Inflammatory macrophage treated with lipopolysaccharide for 4 hours (primary cell): ENCODE results near the gene USE1.
"Not testable (repeated sequence)": the region's sequence is repeated elsewhere in the genome, so short reads cannot be mapped to it uniquely, and the experiment has no call there.

ENCODE experiments used
- DNase-seq: peaks from one replicate; pipeline ENCODE4 v3.0.0-alpha.2; 2020

Gene USE1

DNA sequence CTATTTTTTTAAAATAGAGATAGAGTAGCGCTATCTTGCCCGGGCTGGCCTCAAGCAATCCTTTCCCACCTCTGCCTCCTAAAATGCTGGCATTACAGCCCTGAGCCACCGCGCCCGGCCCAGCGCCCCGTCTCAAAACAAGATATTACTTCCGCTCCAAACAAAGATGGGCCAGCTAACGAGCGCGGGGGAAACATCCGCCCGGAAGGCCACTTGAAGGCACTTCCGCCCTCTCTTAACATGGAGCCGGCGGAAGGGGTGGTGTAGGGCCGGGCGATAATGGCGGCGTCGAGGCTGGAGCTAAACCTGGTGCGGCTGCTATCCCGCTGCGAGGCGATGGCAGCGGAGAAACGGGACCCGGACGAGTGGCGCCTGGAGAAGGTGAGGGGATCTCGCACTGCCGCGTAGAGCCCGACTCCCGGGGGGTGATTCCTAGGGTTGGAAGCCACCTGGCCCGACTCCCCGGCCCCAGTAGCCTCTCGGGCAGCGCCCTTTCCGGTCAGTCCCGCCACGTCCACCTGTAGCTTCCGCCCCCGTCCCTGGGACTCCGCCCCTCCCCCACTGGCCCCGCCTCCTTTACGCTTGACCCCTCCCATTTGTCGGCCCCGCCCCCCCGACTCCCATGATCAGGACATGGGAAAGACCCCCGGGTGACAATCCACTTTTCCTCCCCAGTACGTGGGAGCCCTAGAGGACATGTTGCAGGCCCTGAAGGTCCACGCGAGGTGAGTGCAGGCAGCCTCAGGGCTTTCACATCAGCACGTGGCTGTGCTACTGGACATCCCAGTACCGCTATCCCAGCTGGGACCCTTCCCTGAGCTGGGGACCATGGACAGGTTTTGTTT lies at the start of gene USE1:
USE1 (plus strand) TSS at position 231 of the 845 bp plus-strand sequence; CDS start at position 280, 49 bp downstream.
- peak; percentile 92 for DNase-seq

GRCh38 chr19:17165715-17166114 lies 49.4 kb upstream of the USE1 start:
- DNase-seq: no peak

- DNase-seq: peak; percentile 75
These were observed 44.4 kb upstream of the USE1 start for GRCh38 chr19:17170538-17171297.

- DNase-seq: no peak
These were observed 43.3 kb upstream of the USE1 start for GRCh38 chr19:17171874-17172273.

DNA sequence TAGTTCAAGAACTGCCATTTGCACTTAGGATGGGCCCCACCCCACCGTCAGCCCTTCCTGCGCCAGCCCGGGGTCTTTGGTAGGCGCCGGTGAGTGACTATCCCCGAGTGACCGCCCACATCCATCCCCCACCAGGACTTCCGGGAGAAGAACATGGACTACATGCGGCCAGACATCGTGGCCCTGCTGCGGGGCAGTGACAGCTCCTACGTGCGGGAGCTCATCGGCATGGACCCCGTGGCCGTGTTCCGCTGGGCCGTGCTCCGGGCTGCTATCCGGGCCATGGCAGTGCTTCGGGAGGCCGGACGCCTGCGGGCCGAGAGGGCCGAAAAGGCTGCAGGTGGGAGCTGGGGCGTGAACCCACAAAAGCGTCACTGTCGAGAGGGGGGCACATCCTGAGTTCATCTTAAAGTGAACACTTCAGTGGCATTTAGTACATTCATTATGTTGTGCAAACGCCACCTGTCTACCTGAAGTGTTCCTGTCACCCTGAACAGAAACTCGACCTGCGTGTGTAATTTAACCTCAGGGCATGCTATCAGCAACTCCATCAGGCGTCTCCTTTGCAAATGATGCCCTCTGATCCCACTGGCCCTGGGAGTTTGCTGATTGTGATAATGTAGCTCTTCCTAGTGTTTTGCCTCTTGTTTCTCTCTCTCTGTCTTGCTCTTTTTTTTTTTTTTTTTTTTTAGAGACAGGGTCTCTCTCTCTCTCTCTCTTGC lies 42.4 kb upstream of the USE1 start:
- no peak for DNase-seq

- no peak for DNase-seq
These were observed 36.9 kb upstream of the USE1 start for GRCh38 chr19:17178291-17178690.

- no peak for DNase-seq
These were observed 34.0 kb upstream of the USE1 start for GRCh38 chr19:17180997-17181702.

DNA sequence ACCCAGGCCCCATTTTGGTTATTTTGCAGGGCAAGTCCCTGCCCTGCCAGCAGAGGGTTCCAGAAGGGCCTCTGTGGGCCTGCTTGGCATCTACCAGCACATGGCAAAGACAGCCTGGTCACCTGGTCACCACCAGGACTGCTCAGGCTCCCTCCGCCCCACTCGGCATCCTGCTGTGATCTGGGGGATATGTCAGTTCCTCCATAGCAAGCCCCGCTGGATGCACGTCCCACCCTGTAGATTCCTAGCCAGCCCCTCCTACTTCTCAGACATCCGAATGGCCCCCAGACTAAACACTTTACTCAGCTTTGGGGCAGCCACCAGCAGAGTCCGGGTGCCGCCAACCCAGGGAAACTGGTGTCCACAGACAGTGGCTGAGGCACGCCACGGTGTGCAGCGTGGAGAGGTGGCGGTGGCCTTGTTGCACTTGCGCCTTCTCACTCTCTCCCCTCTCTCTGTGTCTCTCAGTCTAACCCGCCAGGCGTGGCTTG lies 31.8 kb upstream of the USE1 start:
- DNase-seq: peak; percentile 8

GRCh38 chr19:17183858-17184321 lies 31.3 kb upstream of the USE1 start:
- DNase-seq: peak; percentile 68

- DNase-seq: peak; percentile 77
These were observed 30.8 kb upstream of the USE1 start for GRCh38 chr19:17184371-17184841.

DNA sequence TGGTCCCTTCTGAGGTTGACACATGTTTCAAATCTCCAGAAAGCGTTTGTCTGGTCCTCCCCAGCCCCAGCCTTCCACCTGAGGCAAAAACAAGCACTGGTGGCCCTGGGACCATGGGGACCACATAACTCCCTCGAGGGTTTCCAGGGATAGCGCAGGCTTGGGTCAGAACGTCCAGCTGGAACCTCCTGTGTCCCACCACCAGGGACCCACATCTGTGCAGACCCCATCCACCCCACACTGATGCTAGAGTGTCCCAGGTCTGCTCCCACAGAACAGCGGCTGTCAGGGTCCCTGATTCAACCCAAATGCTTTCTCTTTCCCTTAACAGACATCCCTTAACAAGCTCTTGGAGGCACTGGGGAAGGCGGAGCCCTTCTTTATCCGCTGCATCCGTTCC lies 29.6 kb upstream of the USE1 start:
- no peak for DNase-seq

GRCh38 chr19:17191736-17192135 lies 23.4 kb upstream of the USE1 start:
- DNase-seq: not testable (repeated sequence)

GRCh38 chr19:17192751-17193150 lies 22.4 kb upstream of the USE1 start:
- no peak for DNase-seq

DNA sequence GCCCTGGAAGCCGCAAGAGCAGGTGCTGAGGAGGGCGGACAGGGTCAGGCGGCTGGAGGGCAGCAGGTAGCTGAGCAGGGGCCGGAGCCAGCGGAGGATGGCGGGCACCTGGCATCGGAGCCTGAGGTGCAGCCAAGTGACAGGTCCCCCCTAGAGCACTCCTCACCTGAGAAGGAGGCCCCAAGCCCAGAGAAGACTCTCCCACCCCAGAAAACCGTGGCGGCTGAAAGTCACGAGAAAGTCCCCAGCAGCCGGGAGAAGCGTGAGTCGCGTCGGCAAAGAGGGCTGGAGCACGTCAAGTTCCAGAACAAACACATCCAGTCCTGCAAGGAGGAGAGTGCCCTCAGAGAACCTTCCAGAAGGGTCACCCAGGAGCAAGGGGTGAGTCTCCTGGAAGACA lies 20.5 kb upstream of the USE1 start:
- no peak for DNase-seq

DNA sequence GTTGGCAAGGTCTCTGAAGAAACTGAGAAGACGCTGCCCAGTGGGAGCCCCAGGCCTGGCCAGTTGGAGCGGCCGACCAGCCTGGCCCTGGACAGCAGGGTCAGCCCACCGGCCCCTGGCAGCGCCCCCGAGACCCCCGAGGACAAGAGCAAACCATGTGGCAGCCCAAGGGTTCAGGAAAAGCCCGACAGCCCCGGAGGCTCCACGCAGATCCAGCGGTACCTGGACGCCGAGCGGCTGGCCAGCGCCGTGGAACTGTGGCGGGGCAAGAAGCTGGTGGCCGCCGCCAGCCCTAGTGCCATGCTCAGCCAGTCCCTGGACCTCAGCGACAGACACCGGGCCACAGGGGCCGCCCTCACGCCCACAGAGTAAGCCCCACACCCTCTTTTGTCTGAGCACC lies 20.1 kb upstream of the USE1 start:
- no peak for DNase-seq

- no peak for DNase-seq
These were observed 18.5 kb upstream of the USE1 start for GRCh38 chr19:17196610-17197009.

DNA sequence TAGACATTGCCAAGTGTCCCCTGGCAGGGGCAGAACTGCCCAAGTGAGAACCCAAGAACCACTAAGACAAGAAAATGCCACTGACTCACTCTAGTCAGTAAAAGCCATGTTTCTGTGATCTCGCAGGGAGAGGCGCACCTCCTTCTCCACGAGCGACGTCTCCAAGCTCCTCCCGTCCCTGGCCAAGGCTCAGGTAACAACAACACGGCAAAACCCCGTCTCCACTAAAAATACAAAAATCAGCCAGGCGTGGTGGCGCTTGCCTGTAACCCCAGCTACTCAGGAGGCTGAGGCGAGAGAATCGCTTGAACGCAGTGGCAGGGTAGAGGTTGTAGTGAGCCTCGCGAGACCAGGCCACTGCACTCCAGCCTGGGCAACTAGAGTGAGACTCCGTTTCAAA lies 17.5 kb upstream of the USE1 start:
- no peak for DNase-seq

- no peak for DNase-seq
These were observed 14.6 kb upstream of the USE1 start for GRCh38 chr19:17200408-17201079.

- DNase-seq: no peak
These were observed 12.9 kb upstream of the USE1 start for GRCh38 chr19:17202249-17202648.

DNA sequence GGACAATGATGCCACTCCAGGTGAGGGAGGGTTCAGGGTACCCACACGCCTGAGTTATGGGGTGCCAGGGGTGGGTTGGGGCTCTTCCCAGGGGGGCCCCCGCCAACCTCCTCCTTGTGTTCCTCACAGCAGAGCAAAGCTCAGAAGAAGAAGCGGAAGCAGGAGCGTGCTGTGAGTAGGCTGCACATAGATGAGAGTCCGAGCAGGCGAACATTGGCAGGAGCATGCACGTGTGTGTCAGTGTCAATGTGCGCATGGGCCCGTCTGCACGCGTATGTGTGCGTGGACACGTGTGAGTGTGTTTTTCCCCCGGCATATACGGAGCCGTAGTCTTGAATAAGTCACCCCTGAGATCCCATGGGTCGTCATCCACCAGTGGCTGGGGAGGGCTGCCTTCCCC lies 12.4 kb upstream of the USE1 start:
- no peak for DNase-seq

DNA sequence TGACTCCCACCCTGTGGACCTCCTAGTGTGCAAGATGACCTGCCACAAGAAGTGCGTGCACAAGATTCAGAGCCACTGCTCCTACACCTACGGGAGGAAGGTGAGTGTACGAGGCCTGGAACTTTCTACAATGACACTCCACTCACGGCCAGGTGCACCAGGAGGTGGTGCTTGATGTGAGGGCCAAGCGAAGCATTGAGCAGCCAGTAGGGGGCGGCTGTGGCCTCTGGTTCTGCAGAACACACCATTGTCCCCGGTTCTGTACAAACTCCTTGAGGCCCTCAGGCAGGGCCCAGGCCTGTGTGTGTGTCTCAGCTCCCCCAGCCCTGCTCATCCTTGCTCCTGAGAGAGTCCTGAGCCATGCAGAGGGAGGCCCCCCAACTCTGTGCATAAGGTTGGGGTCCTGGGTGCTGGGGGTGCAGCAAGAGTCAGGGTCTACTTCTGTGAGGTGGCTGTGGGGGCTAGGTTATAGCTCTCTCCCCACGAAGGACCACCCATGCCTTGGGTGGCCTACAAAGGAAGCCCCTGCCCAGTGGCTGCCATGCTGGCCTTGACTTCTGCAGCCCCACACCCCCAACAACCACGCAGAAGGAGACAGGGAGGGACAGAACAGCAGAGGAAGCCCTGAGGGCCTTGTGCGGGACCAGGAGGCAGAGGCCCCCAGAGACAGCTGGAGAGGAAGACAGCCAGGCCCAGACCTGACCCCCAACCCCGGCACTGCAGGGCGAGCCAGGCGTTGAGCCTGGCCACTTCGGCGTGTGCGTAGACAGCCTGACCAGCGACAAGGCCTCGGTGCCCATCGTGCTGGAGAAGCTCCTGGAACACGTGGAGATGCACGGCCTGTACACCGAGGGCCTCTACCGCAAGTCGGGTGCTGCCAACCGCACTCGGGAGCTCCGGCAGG lies 9.7 kb upstream of the USE1 start:
- DNase-seq: peak; percentile 48
